ENCODE data around the gene CBFA2T2.
"Not testable (repeated sequence)": the region's sequence is repeated elsewhere in the genome, so short reads cannot be mapped to it uniquely, and the experiment has no call there.

The CBFA2T2 gene

GRCh38 chr20:33549229-33549999, 59.5 kb downstream of the CBFA2T2 start:
- no peak for DNase-seq (ENCODE audit: low read depth)

GRCh38 chr20:33551778-33552177, 61.9 kb downstream of the CBFA2T2 start:
- DNase-seq (ENCODE audit: low read depth), result no peak

GRCh38 chr20:33552519-33552918, 62.6 kb downstream of the CBFA2T2 start:
- no peak for DNase-seq (ENCODE audit: low read depth)

GRCh38 chr20:33553516-33553915, 63.6 kb downstream of the CBFA2T2 start:
- no peak for DNase-seq (ENCODE audit: low read depth)

- DNase-seq (ENCODE audit: low read depth), result peak; percentile 19
These were observed 65.1 kb downstream of the CBFA2T2 start for GRCh38 chr20:33554914-33555420.

- no peak for DNase-seq (ENCODE audit: low read depth)
These were observed 65.9 kb downstream of the CBFA2T2 start for GRCh38 chr20:33555755-33556154.

- DNase-seq (ENCODE audit: low read depth), result no peak
These were observed 66.3 kb downstream of the CBFA2T2 start for GRCh38 chr20:33556246-33556645.

GRCh38 chr20:33558348-33559144, 68.7 kb downstream of the CBFA2T2 start:
- DNase-seq (ENCODE audit: low read depth), result no peak

GRCh38 chr20:33559212-33559611, 69.3 kb downstream of the CBFA2T2 start:
- no peak for DNase-seq (ENCODE audit: low read depth)

GRCh38 chr20:33560026-33560425, 70.1 kb downstream of the CBFA2T2 start:
- no peak for DNase-seq (ENCODE audit: low read depth)

GRCh38 chr20:33561053-33561452, 71.2 kb downstream of the CBFA2T2 start:
- DNase-seq (ENCODE audit: low read depth), result not testable (repeated sequence)

GRCh38 chr20:33561692-33562601, 72.1 kb downstream of the CBFA2T2 start:
- DNase-seq (ENCODE audit: low read depth), result no peak

GRCh38 chr20:33563788-33564187, 73.9 kb downstream of the CBFA2T2 start:
- no peak for DNase-seq (ENCODE audit: low read depth)

GRCh38 chr20:33566781-33567603, 77.1 kb downstream of the CBFA2T2 start:
- no peak for DNase-seq (ENCODE audit: low read depth)

- no peak for DNase-seq (ENCODE audit: low read depth)
These were observed 78.1 kb downstream of the CBFA2T2 start for GRCh38 chr20:33567949-33568348.

GRCh38 chr20:33568378-33568777, 78.5 kb downstream of the CBFA2T2 start:
- DNase-seq (ENCODE audit: low read depth), result no peak

- no peak for DNase-seq (ENCODE audit: low read depth)
These were observed 79.2 kb downstream of the CBFA2T2 start for GRCh38 chr20:33568868-33569801.

- no peak for DNase-seq (ENCODE audit: low read depth)
These were observed 80.0 kb downstream of the CBFA2T2 start for GRCh38 chr20:33569802-33570391.

GRCh38 chr20:33570743-33571142, 80.8 kb downstream of the CBFA2T2 start:
- no peak for DNase-seq (ENCODE audit: low read depth)

GRCh38 chr20:33573268-33573667, 83.4 kb downstream of the CBFA2T2 start:
- DNase-seq (ENCODE audit: low read depth), result not testable (repeated sequence)
